Purkinje cell (primary cell): ENCODE results near the gene BIRC6. TPM values are rescaled to one million over a fixed set of nuclear protein-coding genes. Genes with fewer than 3 reads are reported as not detected.

Experiments
- polyA plus RNA-seq: library from polyadenylated mRNA; unstranded; fragments of >200 nt; fragmentation: Nextera tagmentation; gene quantifications from 2 replicates; pipeline ENCODE4 v1.2.1, GENCODE V29; 2014

Gene BIRC6
- 58.5 and 69.3 TPM in 2 replicates for polyA plus RNA-seq

DNA sequence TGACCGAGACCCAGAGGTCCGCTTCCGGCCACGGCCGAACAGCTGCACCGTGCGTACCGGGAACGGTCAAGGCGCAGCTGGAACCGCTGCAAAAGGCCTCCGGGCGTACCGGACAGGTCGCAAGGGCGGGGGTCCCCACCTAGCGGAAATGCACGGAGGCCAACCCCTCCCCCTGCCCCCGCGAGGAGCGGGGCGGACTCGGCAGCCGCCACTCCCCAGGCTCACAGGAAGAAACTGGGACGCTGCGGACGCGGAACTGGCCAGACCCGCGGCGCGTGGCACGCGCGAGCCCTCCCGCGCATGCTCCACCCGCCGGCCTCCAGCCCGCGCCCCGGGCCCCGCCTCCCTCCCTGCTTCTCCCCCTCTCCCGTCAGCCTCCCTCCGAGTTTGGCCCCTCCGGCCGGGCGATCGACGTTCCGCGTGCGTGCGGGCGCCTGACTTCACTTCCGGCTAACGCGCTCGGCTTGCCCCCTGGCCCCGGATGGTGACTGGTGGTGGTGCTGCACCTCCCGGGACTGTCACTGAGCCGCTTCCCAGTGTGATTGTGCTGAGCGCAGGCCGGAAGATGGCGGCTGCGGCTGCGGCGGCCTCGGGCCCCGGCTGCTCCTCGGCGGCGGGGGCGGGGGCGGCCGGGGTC, at the start of gene BIRC6:
BIRC6 (plus strand) TSS at position 343 of the 637 bp plus-strand sequence; CDS start at position 482, 139 bp downstream.

DNA sequence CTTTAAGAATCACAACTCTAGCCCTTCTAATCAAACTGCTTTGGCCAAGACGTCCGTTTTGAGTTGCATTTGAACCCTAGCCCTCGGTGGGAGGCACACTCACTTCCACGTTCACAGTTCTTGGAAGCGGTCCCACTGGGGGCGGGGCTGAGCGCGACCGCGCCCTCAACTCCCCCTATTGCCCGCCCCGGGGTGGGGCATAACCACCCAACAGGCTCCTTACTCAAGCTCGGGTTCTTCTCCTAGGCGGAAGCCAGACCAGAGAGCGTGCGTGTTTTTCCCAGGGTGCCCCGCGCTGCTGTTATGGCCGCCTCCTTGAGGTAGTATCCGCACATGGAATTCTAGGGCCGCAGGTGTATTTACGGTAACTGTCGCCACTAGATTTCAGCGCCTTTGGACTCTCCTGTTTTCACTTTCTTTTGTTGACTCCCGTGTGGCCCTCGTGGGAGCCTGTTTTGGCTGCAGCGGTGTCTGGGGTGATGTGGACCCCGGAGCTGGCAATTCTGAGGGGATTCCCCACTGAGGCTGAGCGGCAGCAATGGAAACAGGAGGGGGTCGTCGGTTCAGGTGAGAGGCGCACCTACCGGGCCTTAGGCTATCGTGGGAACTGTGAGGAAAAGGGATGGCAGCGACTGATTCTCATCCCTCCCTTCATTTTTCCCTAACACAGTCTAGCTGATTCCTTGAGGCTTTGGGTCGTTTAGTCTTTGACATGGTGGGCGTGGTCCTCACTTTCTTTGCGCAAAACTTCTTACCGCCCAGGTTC, 271.2 kb downstream of the BIRC6 start, which contains the start of gene TTC27:
TTC27 (plus strand) TSS at position 237 of the 766 bp plus-strand sequence; CDS start at position 480, 243 bp downstream.

Other genes with a start within 250 kb of the BIRC6 start
- 22.3 and 26.7 TPM in 2 replicates for gene SLC30A6, start 191.2 kb upstream of the BIRC6 start, polyA plus RNA-seq
- gene NLRC4, start 92.1 kb upstream of the BIRC6 start, polyA plus RNA-seq: 0.84 and 1.2 TPM in 2 replicates
- gene YIPF4, start 79.1 kb upstream of the BIRC6 start, polyA plus RNA-seq: 44.6 and 47.9 TPM in 2 replicates